Sigmoid colon (tissue), 4 donors: Measurements from ENCODE around the gene SPTBN1.

Experiments used
- CTCF ChIP-seq, 4 experiments: fragments of 450-650 bp in 3 of 4; fragments of 200-600 bp in 1 of 4; IDR thresholded peaks; one replicate each; pipeline ENCODE4 v1.5.1; 2016 to 2019; ENCODE audit warnings: antibody characterized with exemption in 4 of 4, mild to moderate bottlenecking in 3 of 4, moderate library complexity in 2 of 4
- EP300 ChIP-seq, 4 donors: sonication (generic); formaldehyde crosslinking; IDR thresholded peaks; one replicate each; pipeline ENCODE4 v1.6.1; 2017; ENCODE audit warnings: antibody characterized with exemption in 4 of 4
- POLR2A ChIP-seq, 2 donors: fragments of 450-650 bp; IDR thresholded peaks; one replicate each; pipeline ENCODE4 v1.6.1; 2016; ENCODE audit warnings: antibody characterized with exemption in 2 of 2, mild to moderate bottlenecking in 2 of 2, moderate library complexity in 2 of 2
- POLR2AphosphoS5 ChIP-seq, 4 donors: sonication (generic); formaldehyde crosslinking; IDR thresholded peaks; one replicate each; pipeline ENCODE4 v1.6.1; 2017; ENCODE audit warnings: antibody characterized with exemption in 4 of 4

DNA sequence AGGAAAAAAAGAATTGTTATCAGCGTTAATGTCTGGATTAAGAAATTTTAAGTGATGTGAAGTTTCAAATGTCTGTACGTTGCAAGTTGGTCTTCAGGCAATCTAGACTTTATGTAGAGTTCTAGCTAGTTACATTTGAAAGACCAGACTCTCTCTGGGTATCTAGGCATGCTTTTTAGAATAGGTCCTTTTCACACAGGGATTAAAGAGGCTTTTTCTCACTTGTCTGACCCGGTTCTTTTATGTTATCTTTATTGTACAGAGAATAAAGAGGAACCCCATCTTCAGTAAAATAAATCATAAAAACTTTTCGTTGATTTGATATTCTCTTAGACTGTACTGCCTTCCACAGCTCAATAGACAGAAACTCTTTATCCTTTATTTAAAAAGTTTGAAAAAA, 258.9 kb downstream of the SPTBN1 start:
- TF ChIP-seq POLR2A (IDR thresholded peaks at IDR 0.05) (no peak), EP300 (IDR thresholded peaks at IDR 0.05) (no peak), CTCF (IDR thresholded peaks at IDR 0.05) (no peak), POLR2AphosphoS5 (IDR thresholded peaks at IDR 0.05) (no peak)
